ENCODE data around the gene SP5. TPM values are rescaled to one million over a fixed set of nuclear protein-coding genes. Genes with fewer than 3 reads are reported as not detected.
A peak's percentile ranks its signal among the peaks of the same experiment; 100 is the strongest.

Gene SP5
- total RNA-seq, 2 experiments from 2014 or later = not detected

GRCh38 chr2:170715932-170716777, 1.0 kb downstream of the SP5 start:
- H3K4me1 ChIP-seq (ENCODE audit: insufficient read depth, low read length) = peaks cover 65% of the 10 kb centered on the region
- H3K27ac ChIP-seq (ENCODE audit: low read depth in 1 of 2, low read length in 2 of 2) = no peak overlapping the region
- peak overlapping the region; percentile 83 for H3K4me3 Mint-ChIP-seq
- peaks cover 50% of the 10 kb centered on the region for H3K4me1 Mint-ChIP-seq (ENCODE audit: low read depth)
- no peaks in the 10 kb centered on the region for H3K9me3 Mint-ChIP-seq
- ATAC-seq (ENCODE audit: poor library complexity) = peak; percentile 26
- ChIA-PET CTCF (no interaction called here), POLR2A (interaction anchor here (0.6 to 0.9 kb wide), 2 partner anchors 54 to 346 kb away, joined by 3 to 5 read pairs; partner anchors contain the start of gene ERICH2)
- H3K27me3 Mint-ChIP-seq = peaks cover 74% of the 10 kb centered on the region
- intact Hi-C loops (cut with DNase I, micrococcal nuclease) = loop anchor here in 1 of 2 experiments (2.0 to 5.0 kb wide), 2 partner anchors 65 to 209 kb away; no protein-coding TSS in a partner anchor
- DNase-seq = peak in 4 of 14 experiments; percentile 7 to 33 (median 24)
- no peak for TF ChIP-seq CTCF (IDR thresholded peaks at IDR 0.05)
- H3K27ac Mint-ChIP-seq = no peak overlapping the region
- peaks cover 0 to 34% of the 10 kb centered on the region in 2 experiments for H3K9me3 ChIP-seq (ENCODE audit: control insufficient read depth in 1 of 2, insufficient read depth in 1 of 2, low read length in 2 of 2)
- H3K36me3 Mint-ChIP-seq (ENCODE audit: low read depth) = no peaks in the 10 kb centered on the region
- peaks cover 59 to 91% of the 10 kb centered on the region in 2 experiments for H3K27me3 ChIP-seq (ENCODE audit: control insufficient read depth in 1 of 2, insufficient read depth in 2 of 2, low read length in 2 of 2)
- no peaks in the 10 kb centered on the region for H3K36me3 ChIP-seq (ENCODE audit: insufficient read depth, low read length)
- peak overlapping the region; percentile 59 for H3K4me3 ChIP-seq (ENCODE audit: low read length)

DNA sequence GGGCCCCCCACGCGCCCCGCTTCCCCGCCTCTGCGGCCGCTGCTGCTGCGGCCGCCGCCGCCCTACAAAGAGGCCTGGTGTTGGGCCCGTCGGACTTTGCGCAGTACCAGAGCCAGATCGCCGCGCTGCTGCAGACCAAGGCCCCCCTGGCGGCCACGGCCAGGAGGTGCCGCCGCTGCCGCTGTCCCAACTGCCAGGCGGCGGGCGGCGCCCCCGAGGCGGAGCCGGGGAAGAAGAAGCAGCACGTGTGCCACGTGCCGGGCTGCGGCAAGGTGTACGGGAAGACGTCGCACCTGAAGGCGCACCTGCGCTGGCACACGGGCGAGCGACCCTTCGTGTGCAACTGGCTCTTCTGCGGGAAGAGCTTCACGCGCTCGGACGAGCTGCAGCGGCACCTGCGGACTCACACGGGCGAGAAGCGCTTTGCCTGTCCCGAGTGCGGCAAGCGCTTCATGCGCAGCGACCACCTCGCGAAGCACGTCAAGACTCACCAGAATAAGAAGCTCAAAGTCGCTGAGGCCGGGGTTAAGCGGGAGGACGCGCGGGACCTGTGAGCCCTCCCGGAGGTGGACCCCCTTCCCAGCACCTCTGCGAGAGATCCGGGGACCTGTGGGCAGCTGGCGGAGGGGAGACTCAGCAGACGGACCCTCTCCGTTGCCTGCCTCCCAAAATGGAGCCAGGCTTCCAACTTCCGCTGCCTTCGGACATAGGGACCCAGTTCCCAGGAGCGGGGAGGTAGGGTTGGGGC, 1.9 kb downstream of the SP5 start:
- H3K27me3 Mint-ChIP-seq = peaks cover 74% of the 10 kb centered on the region
- peak; percentile 37 for TF ChIP-seq CTCF (IDR thresholded peaks at IDR 0.05)
- Histone ChIP-seq H3K4me3 (ENCODE audit: low read length) (no peak overlapping the region), H3K27me3 (ENCODE audit: control insufficient read depth in 1 of 2, insufficient read depth in 2 of 2, low read length in 2 of 2) (peaks cover 59 to 91% of the 10 kb centered on the region in 2 experiments), H3K27ac (ENCODE audit: low read depth in 1 of 2, low read length in 2 of 2) (no peak overlapping the region), H3K4me1 (ENCODE audit: insufficient read depth, low read length) (peaks cover 57% of the 10 kb centered on the region), H3K36me3 (ENCODE audit: insufficient read depth, low read length) (no peaks in the 10 kb centered on the region), H3K9me3 (ENCODE audit: control insufficient read depth in 1 of 2, insufficient read depth in 1 of 2, low read length in 2 of 2) (peaks cover 0 to 33% of the 10 kb centered on the region in 2 experiments)
- no peaks in the 10 kb centered on the region for H3K36me3 Mint-ChIP-seq (ENCODE audit: low read depth)
- H3K27ac Mint-ChIP-seq = no peak overlapping the region
- no peaks in the 10 kb centered on the region for H3K9me3 Mint-ChIP-seq
- ATAC-seq (ENCODE audit: poor library complexity) = no peak
- peak in 5 of 14 experiments; percentile 31 to 61 (median 38) for DNase-seq
- H3K4me1 Mint-ChIP-seq (ENCODE audit: low read depth) = peaks cover 42% of the 10 kb centered on the region
- H3K4me3 Mint-ChIP-seq = peak overlapping the region; percentile 55
- POLR2A ChIA-PET = no interaction called here
- intact Hi-C loops (cut with DNase I, micrococcal nuclease) = loop anchor here in 1 of 2 experiments (5.0 kb wide), 1 partner anchor 210 kb away; no protein-coding TSS in a partner anchor
- CTCF ChIA-PET = no interaction called here

GRCh38 chr2:170717599-170717963, 2.4 kb downstream of the SP5 start:
- H3K27me3 ChIP-seq (ENCODE audit: control insufficient read depth in 1 of 2, insufficient read depth in 2 of 2, low read length in 2 of 2) = peaks cover 54 to 85% of the 10 kb centered on the region in 2 experiments
- Mint-ChIP-seq H3K27ac (no peak overlapping the region), H3K27me3 (peaks cover 74% of the 10 kb centered on the region), H3K4me3 (peak overlapping the region; percentile 55), H3K4me1 (ENCODE audit: low read depth) (peaks cover 36% of the 10 kb centered on the region), H3K9me3 (no peaks in the 10 kb centered on the region), H3K36me3 (ENCODE audit: low read depth) (no peaks in the 10 kb centered on the region)
- no peak for DNase-seq
- peaks cover 0 to 31% of the 10 kb centered on the region in 2 experiments for H3K9me3 ChIP-seq (ENCODE audit: control insufficient read depth in 1 of 2, insufficient read depth in 1 of 2, low read length in 2 of 2)
- ChIA-PET POLR2A (no interaction called here), CTCF (no interaction called here)
- no peak for TF ChIP-seq CTCF (IDR thresholded peaks at IDR 0.05)
- ATAC-seq (ENCODE audit: poor library complexity) = no peak
- no peak overlapping the region for H3K4me3 ChIP-seq (ENCODE audit: low read length)
- no peak overlapping the region for H3K27ac ChIP-seq (ENCODE audit: low read depth in 1 of 2, low read length in 2 of 2)
- peaks cover 52% of the 10 kb centered on the region for H3K4me1 ChIP-seq (ENCODE audit: insufficient read depth, low read length)
- H3K36me3 ChIP-seq (ENCODE audit: insufficient read depth, low read length) = no peaks in the 10 kb centered on the region
- intact Hi-C loops (cut with DNase I, micrococcal nuclease) = loop anchor here in 1 of 2 experiments (5.0 kb wide), 1 partner anchor 210 kb away; no protein-coding TSS in a partner anchor
